ENCODE data around the gene GLE1. TPM values are rescaled to one million over a fixed set of nuclear protein-coding genes. Genes with fewer than 3 reads are reported as not detected.
"Not testable (repeated sequence)": the region's sequence is repeated elsewhere in the genome, so short reads cannot be mapped to it uniquely, and the experiment has no call there.

The GLE1 gene
- total and polyA plus RNA-seq, 8 donors: 21.6 to 31.8 (median 28.9) TPM

GRCh38 chr9:128577206-128577605 is 72.7 kb downstream of the GLE1 start:
- peaks cover 7 to 98% of the 10 kb centered on the region in 2 donors for H3K36me3 ChIP-seq

GRCh38 chr9:128579194-128579593 is 74.7 kb downstream of the GLE1 start:
- Histone ChIP-seq H3K9me3 (no peaks in the 10 kb centered on the region), H3K27me3 (no peaks in the 10 kb centered on the region), H3K27ac (no peak overlapping the region), H3K4me1 (peaks cover 4 to 9% of the 10 kb centered on the region in 2 donors), H3K36me3 (peaks cover 7 to 99% of the 10 kb centered on the region in 2 donors), H3K4me3 (no peak overlapping the region)
- intact Hi-C loops (cut with DNase I): no loop called here
- no peak for ATAC-seq
- no peak for TF ChIP-seq CTCF (IDR thresholded peaks at IDR 0.05)
- no peak for DNase-seq

More at GRCh38 chr9:128577206-128577605, 72.7 kb downstream of the GLE1 start:
- Histone ChIP-seq H3K4me3 (no peak overlapping the region), H3K27me3 (no peaks in the 10 kb centered on the region), H3K9me3 (no peaks in the 10 kb centered on the region), H3K27ac (no peak overlapping the region), H3K4me1 (peaks cover 4 to 9% of the 10 kb centered on the region in 2 donors)
- ATAC-seq (no peak), DNase-seq (no peak)
- no peak for TF ChIP-seq CTCF (IDR thresholded peaks at IDR 0.05)
- intact Hi-C loops (cut with DNase I): no loop called here

- ATAC-seq (no peak), DNase-seq (no peak)
- no peaks in the 10 kb centered on the region for H3K27me3 ChIP-seq
- intact Hi-C loops (cut with DNase I): no loop called here
- no peaks in the 10 kb centered on the region for H3K9me3 ChIP-seq
- TF ChIP-seq CTCF (IDR thresholded peaks at IDR 0.05): no peak
- no peak overlapping the region for H3K27ac ChIP-seq
- peaks cover 10 to 100% of the 10 kb centered on the region in 2 donors for H3K36me3 ChIP-seq
- H3K4me3 ChIP-seq: no peak overlapping the region
- H3K4me1 ChIP-seq: peaks cover 0 to 4% of the 10 kb centered on the region in 2 donors
These were observed 76.2 kb downstream of the GLE1 start for GRCh38 chr9:128580731-128581130.

DNA sequence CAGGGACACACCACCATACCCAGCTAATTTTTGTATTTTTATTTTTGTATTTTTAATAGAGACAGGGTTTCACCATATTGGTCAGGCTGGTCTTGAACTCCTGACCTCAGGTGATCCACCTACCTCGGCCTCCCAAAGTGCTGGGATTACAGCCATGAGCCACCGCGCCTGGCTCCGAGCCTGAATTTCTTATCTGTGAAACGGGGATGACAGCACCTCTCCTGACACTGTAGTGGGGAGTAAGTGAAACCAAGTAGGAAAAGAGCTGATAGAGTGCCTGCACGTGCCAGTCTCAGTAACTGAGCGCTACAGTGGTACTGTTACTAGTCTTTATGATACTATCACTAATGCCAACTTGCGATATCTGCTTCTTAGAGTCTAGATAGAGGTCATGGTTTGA is 80.6 kb downstream of the GLE1 start:
- H3K4me3 ChIP-seq; intact Hi-C loops (cut with DNase I); H3K27ac ChIP-seq; DNase-seq; H3K4me1 ChIP-seq; H3K27me3 ChIP-seq; ATAC-seq; H3K9me3 ChIP-seq: not testable (repeated sequence)
- H3K36me3 ChIP-seq: peaks cover 3 to 100% of the 10 kb centered on the region in 2 donors

DNA sequence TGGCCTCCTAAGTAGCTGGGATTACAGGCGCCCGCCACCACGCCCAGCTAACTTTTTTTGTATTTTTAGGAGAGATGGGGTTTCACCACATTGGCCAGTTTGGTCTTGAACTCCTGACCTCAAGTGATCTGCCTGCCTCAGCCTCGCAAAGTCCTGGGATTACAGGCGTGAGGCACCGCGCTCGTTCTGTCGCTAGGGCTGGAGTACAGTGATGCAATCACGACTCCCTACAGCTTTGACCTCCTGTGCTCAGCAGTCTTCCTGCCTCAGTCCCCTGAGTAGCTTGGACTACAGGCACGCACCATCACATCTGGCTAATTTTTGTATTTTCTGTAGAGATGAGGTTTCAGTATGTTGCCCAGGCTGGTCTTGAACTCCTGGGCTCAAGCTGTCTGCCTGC is 82.4 kb downstream of the GLE1 start:
- ATAC-seq; DNase-seq; H3K27me3 ChIP-seq; H3K4me3 ChIP-seq; intact Hi-C loops (cut with DNase I); H3K4me1 ChIP-seq; H3K27ac ChIP-seq; H3K9me3 ChIP-seq: not testable (repeated sequence)
- H3K36me3 ChIP-seq: peaks cover 3 to 100% of the 10 kb centered on the region in 2 donors

GRCh38 chr9:128587453-128587852 is 82.9 kb downstream of the GLE1 start:
- H3K4me3 ChIP-seq: no peak overlapping the region
- no peak for TF ChIP-seq CTCF (IDR thresholded peaks at IDR 0.05)
- intact Hi-C loops (cut with DNase I): no loop called here
- H3K36me3 ChIP-seq: peaks cover 3 to 100% of the 10 kb centered on the region in 2 donors
- no peaks in the 10 kb centered on the region for H3K27me3 ChIP-seq
- H3K27ac ChIP-seq: no peak overlapping the region
- no peaks in the 10 kb centered on the region for H3K9me3 ChIP-seq
- no peaks in the 10 kb centered on the region for H3K4me1 ChIP-seq
- ATAC-seq (no peak), DNase-seq (no peak)
